B cell (primary cell): ENCODE measurements around the gene NKD2. TPM values are rescaled to one million over a fixed set of nuclear protein-coding genes. Genes with fewer than 3 reads are reported as not detected.

Source experiments
- ATAC-seq: fragments of 200-7000 bp; cut with Tn5 transposase; one replicate; pipeline ENCODE4 v1.10.0; 2021; ENCODE audit warnings: low read depth, mild to moderate bottlenecking, moderate number of reproducible peaks, moderate library complexity
- CTCF ChIA-PET: fragments of 350-600 bp; sonication (Branson Sonifier 250); formaldehyde crosslinking; loops from one replicate; lab custom pipeline; 2021; ENCODE audit warnings: antibody characterized with exemption, inconsistent platforms; lab: Charles Lee
- POLR2A ChIA-PET: fragments of 350-600 bp; sonication (Branson Sonifier 250); formaldehyde crosslinking; loops from one replicate; lab custom pipeline; 2021; ENCODE audit warnings: antibody characterized with exemption; lab: Charles Lee
- DNase-seq: peaks from one replicate; pipeline ENCODE4 v3.0.0; 2013
- H2AFZ ChIP-seq: 2 replicates; pipeline ENCODE4 v1.6.1; 2012; ENCODE audit warnings: mild to moderate bottlenecking, low read depth, low read length; ENCODE audit not compliant: insufficient read depth, poor library complexity, severe bottlenecking
- H3K27ac ChIP-seq, 2 donors: 1 replicate in 1 of 2; 2 replicates in 1 of 2; pipeline ENCODE4 v1.5.1; 2012 to 2013; ENCODE audit warnings: low read length in 2 of 2, mild to moderate bottlenecking in 2 of 2, moderate library complexity in 1 of 2
- H3K27me3 ChIP-seq, 4 experiments: fragments of 200-600 bp in 1 of 4; sonication (generic) in 1 of 4; replicated peaks in 1 of 4; 1 replicate in 2 of 4; 2 replicates in 2 of 4; pipeline versions ENCODE4 v1.6.1 to v1.7.0; 2013 to 2016; ENCODE audit warnings: low read length in 3 of 4, mild to moderate bottlenecking in 2 of 4, mixed read lengths in 1 of 4, moderate library complexity in 1 of 4; ENCODE audit not compliant: insufficient read depth in 4 of 4, control insufficient read depth in 3 of 4; ENCODE audit errors: control extremely low read depth in 1 of 4
- H3K36me3 ChIP-seq, 2 experiments: replicated peaks in 1 of 2; 1 replicate in 1 of 2; 2 replicates in 1 of 2; pipeline versions ENCODE4 v1.6.1 to v1.7.1; 2013; ENCODE audit warnings: low read length in 1 of 2; ENCODE audit not compliant: insufficient read depth in 2 of 2, control insufficient read depth in 1 of 2; ENCODE audit errors: control extremely low read depth in 1 of 2, extremely low read depth in 1 of 2
- H3K4me1 ChIP-seq, 2 donors: fragments of 200-600 bp in 1 of 2; sonication (generic) in 1 of 2; 1 replicate in 1 of 2; 2 replicates in 1 of 2; pipeline versions ENCODE4 v1.5.1 to v1.6.1; 2013 to 2017; ENCODE audit warnings: low read length in 2 of 2; ENCODE audit not compliant: control insufficient read depth in 2 of 2, insufficient read depth in 2 of 2
- H3K4me2 ChIP-seq: replicated peaks from 2 replicates; pipeline ENCODE3; 2012; ENCODE audit warnings: mild to moderate bottlenecking, low read depth, low read length; ENCODE audit not compliant: poor library complexity, severe bottlenecking
- H3K4me3 ChIP-seq, 5 experiments: fragments of 200-600 bp in 1 of 5; sonication (generic) in 1 of 5; 1 replicate in 3 of 5; 2 replicates in 2 of 5; pipeline versions ENCODE4 v1.5.1 to v1.7.0; 2011 to 2016; ENCODE audit warnings: low read length in 4 of 5, mild to moderate bottlenecking in 4 of 5, low read depth in 2 of 5, control low read depth in 1 of 5, moderate library complexity in 1 of 5; ENCODE audit not compliant: insufficient read depth in 1 of 5; ENCODE audit errors: control extremely low read depth in 1 of 5, extremely low read depth in 1 of 5
- H3K79me2 ChIP-seq: fragments of 200-600 bp; sonication (generic); one replicate; pipeline ENCODE4 v1.6.0; 2016; ENCODE audit warnings: low read length; ENCODE audit not compliant: control insufficient read depth, insufficient read depth
- H3K9ac ChIP-seq: fragments of 200-600 bp; sonication (generic); 2 replicates; pipeline ENCODE4 v1.6.1; 2017; ENCODE audit warnings: mild to moderate bottlenecking, low read length, moderate library complexity
- H3K9me3 ChIP-seq, 3 donors: one replicate each; pipeline versions ENCODE4 v1.6.1 to v1.7.1; 2013; ENCODE audit warnings: low read length in 2 of 3; ENCODE audit not compliant: control insufficient read depth in 2 of 3, insufficient read depth in 1 of 3; ENCODE audit errors: control extremely low read depth in 1 of 3
- H4K20me1 ChIP-seq: 2 replicates; pipeline ENCODE4 v1.6.0; 2012; ENCODE audit warnings: mild to moderate bottlenecking, low read length; ENCODE audit not compliant: insufficient read depth, control insufficient read depth, poor library complexity, severe bottlenecking
- H3K27ac Mint-ChIP-seq: one replicate; pipeline ENCODE4 v1.8.0; 2021; ENCODE audit warnings: mixed read lengths
- H3K27me3 Mint-ChIP-seq: one replicate; pipeline ENCODE4 v1.8.0; 2021; ENCODE audit warnings: mixed read lengths
- H3K4me1 Mint-ChIP-seq: one replicate; pipeline ENCODE4 v1.8.0; 2021; ENCODE audit warnings: mixed read lengths
- H3K4me3 Mint-ChIP-seq: one replicate; pipeline ENCODE4 v1.8.0; 2021; ENCODE audit warnings: mixed read lengths
- H3K9me3 Mint-ChIP-seq: one replicate; pipeline ENCODE4 v1.8.0; 2022; ENCODE audit warnings: mixed read lengths; ENCODE audit not compliant: insufficient read depth
- EZH2 ChIP-seq: IDR thresholded peaks from 2 replicates; pipeline ENCODE4 v1.6.1; 2012; ENCODE audit warnings: borderline replicate concordance, low read depth, mild to moderate bottlenecking, moderate library complexity, low read length; ENCODE audit not compliant: insufficient read depth, poor library complexity, severe bottlenecking
- WGBS: methylation state at CpG from one replicate; pipeline ENCODE4 v1.1.5; 2013; ENCODE audit warnings: missing lambda C conversion rate; ENCODE audit not compliant: insufficient coverage; 5-methylcytosine and 5-hydroxymethylcytosine counted together
- intact Hi-C: fragments of 100-400 bp; cut with micrococcal nuclease; formaldehyde crosslinking; loops from one replicate; pipeline ENCODE4 v1.10.0; 2022
- polyA plus RNA-seq: library from polyadenylated mRNA; depleted of rRNA; stranded (reverse); fragments of >200 nt; gene quantifications from 2 replicates; pipeline ENCODE4 v1.2.3, GENCODE V29; 2012
- total RNA-seq, 2 donors: library from RNA; stranded (reverse); fragments of 120-200 nt in 1 of 2; gene quantifications; 1 replicate in 1 of 2; 2 replicates in 1 of 2; pipeline versions ENCODE4 v1.2.3 to v1.2.4, GENCODE V29; 2013 to 2022
- TF ChIP-seq, protein P1 (sequence below): fragments of 200-600 bp; IDR thresholded peaks from one replicate; pipeline ENCODE4 v1.8.0; 2022; ENCODE audit warnings: antibody characterized with exemption, mild to moderate bottlenecking

The NKD2 gene
- total and polyA plus RNA-seq, 2 donors (not counting 1 experiment from before 2014, with no cell fraction given) = 0.12 to 0.34 TPM

- 85% methylated on average over 5 of the region's 6 CpGs for WGBS
- Histone ChIP-seq H3K4me1 (no peaks in the 10 kb centered on the region), H3K9ac (no peak overlapping the region), H3K4me2 (no peak overlapping the region), H2AFZ (no peak overlapping the region), H3K27me3 (peaks cover 0 to 8% (median 0%) of the 10 kb centered on the region in 4 experiments), H3K4me3 (no peak overlapping the region), H3K9me3 (no peaks in the 10 kb centered on the region), H3K27ac (no peak overlapping the region), H3K36me3 (no peaks in the 10 kb centered on the region), H3K79me2 (no peaks in the 10 kb centered on the region), H4K20me1 (no peaks in the 10 kb centered on the region)
- CTCF ChIA-PET = no interaction called here
- Mint-ChIP-seq H3K4me3 (no peak overlapping the region), H3K27ac (no peak overlapping the region), H3K4me1 (no peaks in the 10 kb centered on the region), H3K9me3 (no peaks in the 10 kb centered on the region), H3K27me3 (peaks cover 8% of the 10 kb centered on the region)
- intact Hi-C loops = no loop called here
- TF ChIP-seq, protein P1, sequence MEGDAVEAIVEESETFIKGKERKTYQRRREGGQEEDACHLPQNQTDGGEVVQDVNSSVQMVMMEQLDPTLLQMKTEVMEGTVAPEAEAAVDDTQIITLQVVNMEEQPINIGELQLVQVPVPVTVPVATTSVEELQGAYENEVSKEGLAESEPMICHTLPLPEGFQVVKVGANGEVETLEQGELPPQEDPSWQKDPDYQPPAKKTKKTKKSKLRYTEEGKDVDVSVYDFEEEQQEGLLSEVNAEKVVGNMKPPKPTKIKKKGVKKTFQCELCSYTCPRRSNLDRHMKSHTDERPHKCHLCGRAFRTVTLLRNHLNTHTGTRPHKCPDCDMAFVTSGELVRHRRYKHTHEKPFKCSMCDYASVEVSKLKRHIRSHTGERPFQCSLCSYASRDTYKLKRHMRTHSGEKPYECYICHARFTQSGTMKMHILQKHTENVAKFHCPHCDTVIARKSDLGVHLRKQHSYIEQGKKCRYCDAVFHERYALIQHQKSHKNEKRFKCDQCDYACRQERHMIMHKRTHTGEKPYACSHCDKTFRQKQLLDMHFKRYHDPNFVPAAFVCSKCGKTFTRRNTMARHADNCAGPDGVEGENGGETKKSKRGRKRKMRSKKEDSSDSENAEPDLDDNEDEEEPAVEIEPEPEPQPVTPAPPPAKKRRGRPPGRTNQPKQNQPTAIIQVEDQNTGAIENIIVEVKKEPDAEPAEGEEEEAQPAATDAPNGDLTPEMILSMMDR = no peak
- TF ChIP-seq EZH2 = no peak
- no peak for DNase-seq
- no peak for ATAC-seq
- POLR2A ChIA-PET = no interaction called here
Measured at GRCh38 chr5:997711-998110, 10.9 kb upstream of the NKD2 start.

- CTCF ChIA-PET = no interaction called here
- H2AFZ ChIP-seq = no peak overlapping the region
- H3K27ac Mint-ChIP-seq = no peak overlapping the region
- no peaks in the 10 kb centered on the region for H3K9me3 ChIP-seq
- H3K27me3 ChIP-seq = peaks cover 0 to 8% (median 0%) of the 10 kb centered on the region in 4 experiments
- WGBS = 74% methylated on average over 8 of the region's 12 CpGs
- no peak overlapping the region for H3K4me3 Mint-ChIP-seq
- H3K4me1 ChIP-seq = no peaks in the 10 kb centered on the region
- no peaks in the 10 kb centered on the region for H3K79me2 ChIP-seq
- no peak overlapping the region for H3K9ac ChIP-seq
- peaks cover 16% of the 10 kb centered on the region for H3K27me3 Mint-ChIP-seq
- no peaks in the 10 kb centered on the region for H3K4me1 Mint-ChIP-seq
- TF ChIP-seq, protein P1 = no peak
- no peak for TF ChIP-seq EZH2
- H3K4me3 ChIP-seq = no peak overlapping the region
- POLR2A ChIA-PET = interaction anchor here (0.6 kb wide), 1 partner anchor 98 kb away, joined by 3 read pairs; no protein-coding TSS in a partner anchor
- H3K4me2 ChIP-seq = no peak overlapping the region
- no peaks in the 10 kb centered on the region for H4K20me1 ChIP-seq
- ATAC-seq = no peak
- intact Hi-C loops = no loop called here
- no peak for DNase-seq
- no peaks in the 10 kb centered on the region for H3K9me3 Mint-ChIP-seq
- H3K27ac ChIP-seq = no peak overlapping the region
- no peaks in the 10 kb centered on the region for H3K36me3 ChIP-seq
Measured at GRCh38 chr5:998246-999031, 10.2 kb upstream of the NKD2 start.
